ENCODE measurements around the gene ACTMAP. TPM values are rescaled to one million over a fixed set of nuclear protein-coding genes. Genes with fewer than 3 reads are reported as not detected.
A peak's percentile ranks its signal among the peaks of the same experiment; 100 is the strongest.

The ACTMAP gene
- total RNA-seq, 1 donor from 2014 or later, result 25.1 TPM

DNA sequence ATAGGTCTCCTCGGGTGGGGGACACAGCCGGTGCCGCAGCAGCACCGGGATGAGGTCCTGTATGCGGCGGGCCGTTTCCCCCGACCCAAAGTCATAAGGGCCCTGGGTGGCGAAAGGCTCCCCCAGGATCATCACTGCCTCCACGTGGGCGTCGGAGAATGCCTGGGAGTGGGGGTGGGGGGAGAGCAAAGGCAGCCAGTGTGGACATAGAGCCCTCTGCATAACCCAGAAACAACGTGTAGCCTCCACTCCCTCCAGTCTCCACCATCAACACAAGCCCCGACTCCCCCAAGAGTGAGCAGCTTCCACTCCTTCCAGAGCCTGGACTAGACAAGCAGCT is 58.1 kb downstream of the ACTMAP start:
- Mint-ChIP-seq H3K27ac (ENCODE audit: unreplicated experiment) (no peak overlapping the region), H3K9me3 (no peaks in the 10 kb centered on the region), H3K36me3 (ENCODE audit: low read depth) (no peaks in the 10 kb centered on the region), H3K4me1 (peaks cover 5% of the 10 kb centered on the region), H3K27me3 (ENCODE audit: low read depth) (peaks cover 2% of the 10 kb centered on the region), H3K4me3 (peak overlapping the region; percentile 39)
- DNase-seq (ENCODE audit: low read depth, low spot score), result no peak
- TF ChIP-seq, protein P1, sequence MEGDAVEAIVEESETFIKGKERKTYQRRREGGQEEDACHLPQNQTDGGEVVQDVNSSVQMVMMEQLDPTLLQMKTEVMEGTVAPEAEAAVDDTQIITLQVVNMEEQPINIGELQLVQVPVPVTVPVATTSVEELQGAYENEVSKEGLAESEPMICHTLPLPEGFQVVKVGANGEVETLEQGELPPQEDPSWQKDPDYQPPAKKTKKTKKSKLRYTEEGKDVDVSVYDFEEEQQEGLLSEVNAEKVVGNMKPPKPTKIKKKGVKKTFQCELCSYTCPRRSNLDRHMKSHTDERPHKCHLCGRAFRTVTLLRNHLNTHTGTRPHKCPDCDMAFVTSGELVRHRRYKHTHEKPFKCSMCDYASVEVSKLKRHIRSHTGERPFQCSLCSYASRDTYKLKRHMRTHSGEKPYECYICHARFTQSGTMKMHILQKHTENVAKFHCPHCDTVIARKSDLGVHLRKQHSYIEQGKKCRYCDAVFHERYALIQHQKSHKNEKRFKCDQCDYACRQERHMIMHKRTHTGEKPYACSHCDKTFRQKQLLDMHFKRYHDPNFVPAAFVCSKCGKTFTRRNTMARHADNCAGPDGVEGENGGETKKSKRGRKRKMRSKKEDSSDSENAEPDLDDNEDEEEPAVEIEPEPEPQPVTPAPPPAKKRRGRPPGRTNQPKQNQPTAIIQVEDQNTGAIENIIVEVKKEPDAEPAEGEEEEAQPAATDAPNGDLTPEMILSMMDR (conservative IDR thresholded peaks at IDR 0.05), result no peak

DNA sequence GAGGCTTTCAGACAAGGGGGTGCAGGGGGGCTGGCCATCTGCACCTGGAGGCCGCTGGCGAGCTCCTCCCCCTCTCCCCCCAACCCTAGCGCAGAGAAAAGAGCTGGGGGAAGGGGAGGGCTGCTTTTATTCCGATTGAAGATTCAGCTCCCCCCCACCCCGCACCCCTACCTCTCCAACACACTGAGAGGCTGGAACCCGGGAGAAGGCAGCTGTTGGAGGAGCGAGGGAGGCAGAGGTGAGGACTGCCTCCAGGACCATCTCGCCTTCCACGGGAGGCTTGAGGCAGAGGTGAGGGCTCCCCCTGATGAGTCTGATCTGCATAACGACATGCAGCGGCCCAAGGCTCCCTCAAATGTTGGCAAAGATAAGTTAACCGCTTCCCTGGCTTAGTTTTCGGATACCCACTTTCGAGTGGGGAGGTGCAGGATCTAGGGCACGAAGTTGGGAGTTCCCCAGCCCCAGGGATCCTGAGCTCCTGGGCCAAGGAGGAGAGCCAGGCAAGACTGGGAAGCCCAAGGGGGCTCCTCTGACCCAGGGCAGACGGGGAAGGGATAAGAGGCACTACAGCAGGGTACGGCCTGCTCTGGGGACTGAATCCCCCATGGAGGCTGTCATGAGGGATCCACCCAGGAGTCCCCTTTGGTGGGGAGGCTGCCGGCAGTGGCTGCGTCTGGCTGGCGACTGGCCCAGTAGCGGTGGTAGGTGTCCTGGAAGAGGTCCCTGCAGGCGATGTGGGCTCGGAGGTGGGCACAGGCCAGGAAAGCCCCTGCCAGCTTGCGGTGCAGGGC is 58.7 kb downstream of the ACTMAP start:
- H3K9me3 Mint-ChIP-seq, result no peaks in the 10 kb centered on the region
- TF ChIP-seq, protein P1 (conservative IDR thresholded peaks at IDR 0.05), result no peak
- H3K36me3 Mint-ChIP-seq (ENCODE audit: low read depth), result no peaks in the 10 kb centered on the region
- no peak for DNase-seq (ENCODE audit: low read depth, low spot score)
- peaks cover 2% of the 10 kb centered on the region for H3K27me3 Mint-ChIP-seq (ENCODE audit: low read depth)
- H3K4me1 Mint-ChIP-seq, result peaks cover 5% of the 10 kb centered on the region
- no peak overlapping the region for H3K4me3 Mint-ChIP-seq
- no peak overlapping the region for H3K27ac Mint-ChIP-seq (ENCODE audit: unreplicated experiment)

Other genes with a start within 250 kb of the ACTMAP start
- 72.0 and 76.3 TPM in 2 replicates for gene SHKBP1, start 173.6 kb downstream of the ACTMAP start, total RNA-seq
- gene LTBP4, start 149.1 kb downstream of the ACTMAP start, total RNA-seq, result 125 TPM in 2 replicates
- 21.4 and 26.8 TPM in 2 replicates for gene NUMBL, start 59.8 kb downstream of the ACTMAP start, total RNA-seq
- gene COQ8B, start 33.6 kb downstream of the ACTMAP start, total RNA-seq, result 41.1 and 45.1 TPM in 2 replicates
- gene ITPKC, start 33.4 kb downstream of the ACTMAP start, total RNA-seq, result 12.8 and 13.9 TPM in 2 replicates
- 213 and 214 TPM in 2 replicates for gene SNRPA, start 726 bp upstream of the ACTMAP start, total RNA-seq
- gene MIA, start 25.0 kb upstream of the ACTMAP start, total RNA-seq, result 6.9 and 9.9 TPM in 2 replicates
- 14.1 and 15.2 TPM in 2 replicates for gene RAB4B, start 27.8 kb upstream of the ACTMAP start, total RNA-seq
- gene EGLN2, start 48.7 kb upstream of the ACTMAP start, total RNA-seq, result 109 and 113 TPM in 2 replicates
- not detected in 2 replicates for gene CYP2A6, start 100.0 kb upstream of the ACTMAP start, total RNA-seq
- gene CYP2A7, start 131.8 kb upstream of the ACTMAP start, total RNA-seq, result not detected in 2 replicates
- not detected in 2 replicates for gene CYP2B6, start 240.8 kb upstream of the ACTMAP start, total RNA-seq

Measured in neural crest cell (in vitro differentiated cells).